ENCODE results near the gene XYLT1.
"Not testable (repeated sequence)": the region's sequence is repeated elsewhere in the genome, so short reads cannot be mapped to it uniquely, and the experiment has no call there.

The XYLT1 gene

GRCh38 chr16:17350207-17350606 lies 120.6 kb downstream of the XYLT1 start:
- DNase-seq = no peak

- no peak for DNase-seq
These were observed 121.9 kb downstream of the XYLT1 start for GRCh38 chr16:17348826-17349225.

GRCh38 chr16:17348042-17348783 lies 122.5 kb downstream of the XYLT1 start:
- DNase-seq = no peak

- no peak for DNase-seq
These were observed 123.1 kb downstream of the XYLT1 start for GRCh38 chr16:17347624-17348023.

- no peak for DNase-seq
These were observed 123.9 kb downstream of the XYLT1 start for GRCh38 chr16:17346621-17347569.

GRCh38 chr16:17345043-17345442 lies 125.7 kb downstream of the XYLT1 start:
- DNase-seq = no peak

- no peak for DNase-seq
These were observed 127.0 kb downstream of the XYLT1 start for GRCh38 chr16:17343728-17344127.

GRCh38 chr16:17343028-17343427 lies 127.7 kb downstream of the XYLT1 start:
- no peak for DNase-seq

- no peak for DNase-seq
These were observed 128.7 kb downstream of the XYLT1 start for GRCh38 chr16:17342031-17342430.

GRCh38 chr16:17340804-17341203 lies 130.0 kb downstream of the XYLT1 start:
- no peak for DNase-seq

GRCh38 chr16:17339764-17340541 lies 130.8 kb downstream of the XYLT1 start:
- DNase-seq = no peak

GRCh38 chr16:17338244-17338643 lies 132.5 kb downstream of the XYLT1 start:
- DNase-seq = no peak

GRCh38 chr16:17336530-17336900 lies 134.2 kb downstream of the XYLT1 start:
- no peak for DNase-seq

- no peak for DNase-seq
These were observed 134.8 kb downstream of the XYLT1 start for GRCh38 chr16:17335826-17336529.

- not testable (repeated sequence) for DNase-seq
These were observed 135.4 kb downstream of the XYLT1 start for GRCh38 chr16:17335406-17335805.

- DNase-seq = no peak
These were observed 136.7 kb downstream of the XYLT1 start for GRCh38 chr16:17334096-17334495.

GRCh38 chr16:17333229-17333628 lies 137.5 kb downstream of the XYLT1 start:
- DNase-seq = no peak

GRCh38 chr16:17331991-17332390 lies 138.8 kb downstream of the XYLT1 start:
- no peak for DNase-seq

GRCh38 chr16:17331071-17331607 lies 139.6 kb downstream of the XYLT1 start:
- DNase-seq = no peak

- DNase-seq = no peak
These were observed 140.7 kb downstream of the XYLT1 start for GRCh38 chr16:17330044-17330443.

- DNase-seq = no peak
These were observed 141.4 kb downstream of the XYLT1 start for GRCh38 chr16:17329391-17329790.

GRCh38 chr16:17328932-17329331 lies 141.8 kb downstream of the XYLT1 start:
- DNase-seq = no peak
